Omental fat pad (tissue), 4 donors: ENCODE measurements around the gene SIGMAR1. TPM values are rescaled to one million over a fixed set of nuclear protein-coding genes. Genes with fewer than 3 reads are reported as not detected.

Source experiments
- ATAC-seq: fragments of 150-250 bp; one replicate; pipeline ENCODE4 v1.9.1; 2016; ENCODE audit warnings: mild to moderate bottlenecking, moderate library complexity; ENCODE audit not compliant: low FRiP score
- DNase-seq: peaks from one replicate; pipeline ENCODE4 v3.0.0-alpha.2; 2019; ENCODE audit warnings: low spot score
- CTCF ChIP-seq, 3 donors: fragments of 450-650 bp; IDR thresholded peaks; one replicate each; pipeline ENCODE4 v1.5.1; 2016 to 2017; ENCODE audit warnings: antibody characterized with exemption in 3 of 3, mild to moderate bottlenecking in 3 of 3, moderate library complexity in 2 of 3
- total RNA-seq, 4 donors: library from RNA; depleted of rRNA; stranded (reverse); fragments of >200 nt; gene quantifications; one replicate each; pipeline ENCODE4 v1.1.0, GENCODE V29; 2016

Gene SIGMAR1
- total RNA-seq = 10 to 100 TPM; 72.9 to 88.6 (median 73.2) TPM

DNA sequence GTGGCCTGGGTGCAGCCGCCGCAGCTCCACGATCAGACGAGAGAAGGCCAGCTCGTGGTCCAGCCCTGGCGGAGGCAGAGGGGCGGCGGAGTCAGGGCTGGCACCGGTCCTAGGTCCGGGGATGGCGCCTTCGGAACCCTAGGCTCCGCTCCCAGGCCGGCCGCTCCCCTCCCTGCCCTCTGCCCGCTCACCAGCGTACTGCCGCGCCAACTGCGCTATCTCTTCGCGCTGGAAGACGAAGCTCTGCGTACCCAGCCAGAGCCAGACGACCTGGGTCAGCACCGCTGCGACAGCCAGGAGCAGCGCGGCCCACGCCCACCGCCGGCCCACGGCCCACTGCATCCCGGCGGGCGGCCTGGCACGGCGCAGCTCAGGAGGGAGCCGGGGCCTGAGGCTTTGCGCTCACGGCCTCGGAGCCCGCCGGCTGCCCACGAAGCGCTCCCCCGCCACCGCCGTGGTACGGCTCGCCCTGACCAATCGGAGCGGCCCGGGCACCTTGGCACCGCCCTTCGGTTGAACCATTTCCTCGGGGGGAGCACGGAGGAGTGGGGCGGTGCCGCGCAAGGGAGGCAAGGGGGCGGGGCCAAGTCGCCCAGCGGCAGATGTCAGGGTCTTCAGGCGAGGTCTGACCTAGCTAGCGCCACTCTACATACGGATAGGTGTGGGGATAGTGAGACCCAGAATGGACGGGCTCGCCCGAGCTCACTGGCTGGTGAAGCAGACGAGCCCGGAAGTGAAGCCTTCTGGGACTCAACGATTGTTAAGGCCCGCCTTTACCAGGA is at the start of gene SIGMAR1:
Gene SIGMAR1, minus strand, starts transcription at position 432 of the 782 bp plus-strand sequence. Its CDS starts 90 bp downstream, at position 342.
- peak; percentile 98 for ATAC-seq
- no peak for TF ChIP-seq CTCF (IDR thresholded peaks at IDR 0.05)
- DNase-seq = peak; percentile 66

DNA sequence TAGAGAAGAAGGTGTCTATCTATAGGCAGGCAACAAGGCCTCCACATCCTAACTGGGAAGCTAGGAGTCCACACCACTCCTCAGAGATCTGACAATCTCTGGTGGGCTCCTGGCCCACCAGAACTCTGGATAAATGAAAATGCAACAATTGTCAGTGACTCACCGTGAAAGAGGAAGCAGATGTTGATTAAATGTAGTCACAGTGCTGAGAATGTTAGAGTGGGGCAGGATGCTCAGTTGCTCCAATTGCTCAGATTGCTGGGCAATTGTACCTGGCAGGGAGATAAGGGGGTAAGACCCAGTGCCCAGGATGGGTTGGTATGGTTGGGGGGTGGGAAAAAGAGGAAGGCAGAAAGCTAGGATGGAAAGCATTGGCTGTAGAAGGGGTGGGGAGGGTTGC is 49.1 kb upstream of the SIGMAR1 start:
- ATAC-seq (no peak), DNase-seq (no peak)
- no peak for TF ChIP-seq CTCF (IDR thresholded peaks at IDR 0.05)

DNA sequence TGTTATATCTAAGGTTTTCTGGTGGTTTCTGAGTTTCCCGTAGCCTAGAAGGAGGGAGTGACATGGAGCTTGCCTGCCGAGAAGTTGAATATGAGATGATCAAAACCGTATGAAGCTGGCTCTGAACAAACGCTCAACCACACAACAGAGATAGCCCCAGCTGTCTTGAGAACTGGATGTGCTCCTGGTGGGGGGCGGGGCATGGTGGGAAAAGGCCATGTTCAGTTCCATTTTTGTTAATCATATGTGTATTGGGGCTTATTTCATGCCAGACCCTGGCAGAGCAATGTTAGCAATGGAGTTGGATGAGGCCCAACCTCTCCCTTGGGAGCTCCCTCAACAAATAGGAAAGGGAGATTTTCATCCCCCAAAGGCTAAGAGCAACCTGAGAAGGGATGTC is 48.6 kb upstream of the SIGMAR1 start:
- no peak for TF ChIP-seq CTCF (IDR thresholded peaks at IDR 0.05)
- DNase-seq (no peak), ATAC-seq (no peak)

DNA sequence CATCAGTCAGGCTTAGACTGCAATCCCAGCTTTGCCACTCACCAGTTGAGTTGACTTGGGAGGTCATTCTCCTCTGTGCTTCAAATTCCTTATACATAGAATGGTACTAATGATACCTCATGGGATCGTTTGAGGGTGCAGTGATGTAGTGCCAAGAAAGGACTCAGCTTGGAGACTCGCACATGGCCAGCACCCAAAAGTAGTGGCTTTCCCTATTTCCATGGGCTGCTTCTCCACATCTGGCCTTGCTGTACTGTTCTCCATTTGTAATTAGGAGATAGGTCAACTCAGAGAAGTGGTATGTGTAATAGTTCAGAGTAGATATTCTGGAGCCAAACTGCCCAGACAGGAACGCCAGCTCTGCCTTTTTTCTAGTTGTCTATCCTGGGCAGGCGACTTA is 48.0 kb upstream of the SIGMAR1 start:
- ATAC-seq (no peak), DNase-seq (no peak)
- TF ChIP-seq CTCF (IDR thresholded peaks at IDR 0.05) = no peak

GRCh38 chr9:34684816-34685215 is 47.2 kb upstream of the SIGMAR1 start:
- no peak for TF ChIP-seq CTCF (IDR thresholded peaks at IDR 0.05)
- no peak for ATAC-seq
- no peak for DNase-seq

GRCh38 chr9:34684145-34684544 is 46.6 kb upstream of the SIGMAR1 start:
- ATAC-seq (no peak), DNase-seq (no peak)
- no peak for TF ChIP-seq CTCF (IDR thresholded peaks at IDR 0.05)

- ATAC-seq = peak; percentile 63
- no peak for DNase-seq
- no peak for TF ChIP-seq CTCF (IDR thresholded peaks at IDR 0.05)
Measured at GRCh38 chr9:34675869-34676268, 38.3 kb upstream of the SIGMAR1 start.
